Thyroid gland (tissue), 4 donors: ENCODE results near the gene ETS1. TPM values are rescaled to one million over a fixed set of nuclear protein-coding genes. Genes with fewer than 3 reads are reported as not detected.

Experiments used
- DNase-seq, 2 donors: peaks; one replicate each; pipeline ENCODE4 v3.0.0-alpha.2; 2019
- H3K27ac ChIP-seq, 3 donors: fragments of 200-600 bp; sonication (generic); 1 replicate in 2 of 3; 2 replicates in 1 of 3; pipeline ENCODE4 v1.5.1; 2016 to 2019; ENCODE audit warnings: mild to moderate bottlenecking in 1 of 3, moderate library complexity in 1 of 3
- H3K27me3 ChIP-seq: fragments of 200-600 bp; sonication (generic); one replicate; pipeline ENCODE4 v1.5.1; 2019
- H3K36me3 ChIP-seq, 2 donors: fragments of 200-600 bp; sonication (generic); one replicate each; pipeline ENCODE4 v1.5.1; 2016 to 2019
- H3K4me1 ChIP-seq, 2 donors: fragments of 200-600 bp; sonication (generic); one replicate each; pipeline ENCODE4 v1.5.1; 2017 to 2019
- H3K4me3 ChIP-seq, 3 donors: fragments of 200-600 bp; sonication (generic); replicated peaks in 1 of 3; 1 replicate in 2 of 3; 2 replicates in 1 of 3; pipeline ENCODE4 v1.5.1; 2016; ENCODE audit warnings: mild to moderate bottlenecking in 1 of 3
- H3K9me3 ChIP-seq: fragments of 200-600 bp; sonication (generic); one replicate; pipeline ENCODE4 v1.5.1; 2017
- POLR2A ChIP-seq, 2 donors: fragments of 450-650 bp; IDR thresholded peaks; one replicate each; pipeline ENCODE4 v1.6.1; 2017; ENCODE audit warnings: antibody characterized with exemption in 2 of 2, mild to moderate bottlenecking in 2 of 2, moderate library complexity in 1 of 2
- WGBS, 2 donors: methylation state at CpG; one replicate each; pipeline ENCODE4 v1.1.5; 2017; 5-methylcytosine and 5-hydroxymethylcytosine counted together
- intact Hi-C: fragments of 100-400 bp; cut with DNase I; formaldehyde crosslinking; loops from one replicate; pipeline ENCODE4 v1.15.1; 2023
- total RNA-seq, 4 donors: library from RNA; depleted of rRNA; stranded (reverse); fragments of >200 nt; gene quantifications; one replicate each; pipeline ENCODE4 v1.2.3, GENCODE V29; 2016
- TF ChIP-seq, protein P1 (sequence below), 6 experiments: fragments of 200-600 bp in 3 of 6; fragments of 450-650 bp in 3 of 6; sonication (generic) in 3 of 6; IDR thresholded peaks; one replicate each; pipeline ENCODE4 v1.5.1; 2016 to 2019; ENCODE audit warnings: antibody characterized with exemption in 6 of 6, mild to moderate bottlenecking in 2 of 6, inconsistent platforms in 1 of 6, moderate library complexity in 1 of 6

Gene ETS1
- total RNA-seq, 4 donors from 2014 or later, result 38.4 to 79.4 (median 58.4) TPM

DNA sequence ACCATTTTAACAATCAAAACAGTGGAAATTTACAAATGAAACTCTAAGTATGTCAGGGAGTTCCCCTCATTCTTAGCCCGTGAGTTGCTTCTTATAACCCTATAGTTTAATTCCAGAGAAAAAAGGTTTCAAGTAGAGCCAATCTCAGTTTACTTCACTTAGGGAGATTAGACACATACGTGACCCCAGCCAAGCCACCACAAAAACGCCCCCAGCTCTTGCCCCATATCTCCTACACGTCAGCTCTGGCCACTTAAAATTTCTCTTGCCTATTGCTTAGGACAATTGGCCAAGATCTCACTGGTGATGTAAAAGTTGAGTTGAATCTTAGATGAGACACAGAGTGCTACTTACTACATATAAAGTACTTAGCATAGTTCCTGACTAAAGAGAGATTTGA is 166.4 kb downstream of the ETS1 start:
- no peak for TF ChIP-seq POLR2A (IDR thresholded peaks at IDR 0.05)
- TF ChIP-seq, protein P1, sequence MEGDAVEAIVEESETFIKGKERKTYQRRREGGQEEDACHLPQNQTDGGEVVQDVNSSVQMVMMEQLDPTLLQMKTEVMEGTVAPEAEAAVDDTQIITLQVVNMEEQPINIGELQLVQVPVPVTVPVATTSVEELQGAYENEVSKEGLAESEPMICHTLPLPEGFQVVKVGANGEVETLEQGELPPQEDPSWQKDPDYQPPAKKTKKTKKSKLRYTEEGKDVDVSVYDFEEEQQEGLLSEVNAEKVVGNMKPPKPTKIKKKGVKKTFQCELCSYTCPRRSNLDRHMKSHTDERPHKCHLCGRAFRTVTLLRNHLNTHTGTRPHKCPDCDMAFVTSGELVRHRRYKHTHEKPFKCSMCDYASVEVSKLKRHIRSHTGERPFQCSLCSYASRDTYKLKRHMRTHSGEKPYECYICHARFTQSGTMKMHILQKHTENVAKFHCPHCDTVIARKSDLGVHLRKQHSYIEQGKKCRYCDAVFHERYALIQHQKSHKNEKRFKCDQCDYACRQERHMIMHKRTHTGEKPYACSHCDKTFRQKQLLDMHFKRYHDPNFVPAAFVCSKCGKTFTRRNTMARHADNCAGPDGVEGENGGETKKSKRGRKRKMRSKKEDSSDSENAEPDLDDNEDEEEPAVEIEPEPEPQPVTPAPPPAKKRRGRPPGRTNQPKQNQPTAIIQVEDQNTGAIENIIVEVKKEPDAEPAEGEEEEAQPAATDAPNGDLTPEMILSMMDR (IDR thresholded peaks at IDR 0.05), result no peak
- DNase-seq, result no peak
- intact Hi-C loops, result no loop called here
- Histone ChIP-seq H3K36me3 (no peaks in the 10 kb centered on the region), H3K9me3 (no peaks in the 10 kb centered on the region), H3K4me3 (no peak overlapping the region), H3K27ac (no peak overlapping the region), H3K4me1 (peaks cover 0 to 15% of the 10 kb centered on the region in 2 donors), H3K27me3 (no peaks in the 10 kb centered on the region)
- 74 to 83% methylated on average over 4 of the region's 4 CpGs for WGBS, 2 donors

DNA sequence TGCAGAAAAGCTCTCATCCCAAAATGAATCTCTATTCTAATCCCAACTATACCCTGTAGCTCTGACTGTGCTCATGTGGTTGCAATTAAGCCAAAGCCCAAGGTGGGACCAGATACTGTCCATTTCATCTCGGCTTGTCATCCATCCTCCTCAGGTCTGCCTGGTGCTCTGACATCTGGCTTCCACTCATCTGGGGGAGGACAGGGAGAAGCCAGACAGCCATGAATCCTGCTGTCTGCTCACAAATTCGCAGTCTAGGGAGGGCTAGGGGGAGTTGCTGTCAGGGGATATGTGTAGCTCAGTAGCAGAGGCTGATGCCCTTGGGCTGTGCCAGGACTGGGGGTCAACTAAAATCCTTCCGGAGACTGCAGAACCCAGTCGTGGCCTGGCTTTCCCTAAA is 167.1 kb downstream of the ETS1 start:
- H3K4me1 ChIP-seq, result peaks cover 0 to 15% of the 10 kb centered on the region in 2 donors
- DNase-seq, result no peak
- no peaks in the 10 kb centered on the region for H3K9me3 ChIP-seq
- H3K27me3 ChIP-seq, result no peaks in the 10 kb centered on the region
- intact Hi-C loops, result no loop called here
- H3K4me3 ChIP-seq, result no peak overlapping the region
- TF ChIP-seq POLR2A (IDR thresholded peaks at IDR 0.05), result no peak
- TF ChIP-seq, protein P1 (IDR thresholded peaks at IDR 0.05), result no peak
- no peaks in the 10 kb centered on the region for H3K36me3 ChIP-seq
- 95 to 100% methylated on average over 3 to 4 of the region's 4 CpGs for WGBS, 2 donors
- H3K27ac ChIP-seq, result no peak overlapping the region

DNA sequence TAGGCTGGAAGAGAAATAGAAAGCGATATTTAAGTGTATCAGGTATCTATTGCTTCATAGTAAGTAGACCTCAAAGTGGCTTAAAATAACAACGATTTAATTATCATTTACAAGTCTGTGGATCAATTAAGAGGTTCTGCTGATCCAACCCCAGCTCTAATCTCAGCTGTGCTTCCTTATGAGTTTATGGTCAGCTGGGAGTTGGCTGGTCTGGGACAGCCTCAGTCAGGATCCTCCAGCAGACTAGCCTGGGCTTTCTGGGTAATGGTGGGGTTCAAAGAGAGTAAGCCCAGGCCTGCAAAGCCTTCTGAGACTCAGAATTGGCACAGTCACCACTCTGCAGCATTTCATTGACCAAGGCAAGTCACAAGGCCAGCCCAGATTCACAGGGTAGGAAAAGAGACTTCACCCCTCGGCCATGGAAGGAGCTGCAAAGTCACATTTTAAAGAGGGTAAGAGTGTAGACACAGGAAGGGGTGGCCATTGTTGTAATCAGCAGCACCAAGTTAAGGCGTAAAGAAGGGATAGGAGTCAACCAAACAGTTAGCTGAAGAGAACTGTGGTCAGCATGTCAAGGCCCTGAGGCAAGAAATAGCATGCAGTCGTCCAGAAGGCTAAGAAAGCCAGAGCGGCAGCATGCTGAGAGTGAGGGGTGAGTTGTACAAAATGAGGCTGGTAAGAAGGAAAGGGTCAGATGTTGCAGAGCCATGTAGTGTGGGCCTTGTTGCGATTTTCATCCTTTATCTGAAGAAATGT is 168.2 kb downstream of the ETS1 start:
- intact Hi-C loops, result no loop called here
- H3K27ac ChIP-seq, result no peak overlapping the region
- H3K4me3 ChIP-seq, result no peak overlapping the region
- H3K4me1 ChIP-seq, result peaks cover 0 to 6% of the 10 kb centered on the region in 2 donors
- WGBS, 2 donors, result 92 to 96% methylated on average over 7 of the region's 7 CpGs
- no peaks in the 10 kb centered on the region for H3K36me3 ChIP-seq
- no peaks in the 10 kb centered on the region for H3K27me3 ChIP-seq
- no peaks in the 10 kb centered on the region for H3K9me3 ChIP-seq
- no peak for DNase-seq
- TF ChIP-seq, protein P1 (IDR thresholded peaks at IDR 0.05), result no peak
- no peak for TF ChIP-seq POLR2A (IDR thresholded peaks at IDR 0.05)

DNA sequence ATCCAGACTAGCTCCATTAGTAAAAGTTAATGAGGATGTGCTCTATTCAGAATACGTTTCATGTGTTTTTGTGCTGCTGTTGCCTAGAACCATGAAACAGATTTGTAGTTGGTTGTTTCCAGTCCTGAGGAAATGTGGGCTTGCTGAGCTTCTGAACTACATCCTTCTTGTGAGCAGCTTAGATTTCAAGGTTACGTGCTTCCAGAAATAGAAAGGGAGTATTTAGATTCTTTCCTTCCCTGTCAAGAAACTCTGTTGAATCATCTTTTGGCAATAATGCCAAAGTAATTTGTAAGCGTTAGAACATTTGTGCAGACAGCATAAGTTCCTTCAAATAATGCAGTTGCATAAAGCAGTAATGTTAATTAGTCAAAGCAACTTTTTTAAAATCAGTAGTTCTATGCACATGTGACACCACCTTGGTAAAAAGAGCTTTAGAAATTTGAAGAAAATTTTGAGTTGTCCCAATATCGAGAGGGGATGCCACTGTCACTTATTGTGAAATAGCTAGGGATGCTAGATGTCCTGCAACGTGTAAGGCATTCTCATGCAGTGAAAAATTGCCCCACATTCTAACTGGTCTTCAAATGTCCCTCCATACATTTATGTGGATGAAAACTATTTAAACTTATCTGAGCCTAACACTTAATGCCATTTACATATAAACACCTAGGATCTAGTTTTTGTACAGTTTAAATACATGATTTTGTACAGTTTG is 169.6 kb downstream of the ETS1 start:
- WGBS, 2 donors, result 67 to 75% methylated on average over 5 of the region's 5 CpGs
- no peak for DNase-seq

More for the DNA sequence above, 169.6 kb downstream of the ETS1 start:
- Histone ChIP-seq H3K9me3 (no peaks in the 10 kb centered on the region), H3K27me3 (no peaks in the 10 kb centered on the region), H3K36me3 (no peaks in the 10 kb centered on the region), H3K4me3 (no peak overlapping the region), H3K4me1 (no peaks in the 10 kb centered on the region), H3K27ac (no peak overlapping the region)
- TF ChIP-seq POLR2A (IDR thresholded peaks at IDR 0.05), result no peak
- TF ChIP-seq, protein P1 (IDR thresholded peaks at IDR 0.05), result no peak
- intact Hi-C loops, result no loop called here
